GM19328 (cell line): ENCODE measurements around the gene SLFN5.
"Not testable (repeated sequence)": the region's sequence is repeated elsewhere in the genome, so short reads cannot be mapped to it uniquely, and the experiment has no call there.

Experiments used
- ATAC-seq: cut with Tn5 transposase; IDR thresholded peaks from one replicate; pipeline ENCODE4 v1.9.1; 2021; ENCODE audit warnings: mild to moderate bottlenecking, moderate library complexity; ENCODE audit not compliant: unreplicated experiment

SLFN5 gene

DNA sequence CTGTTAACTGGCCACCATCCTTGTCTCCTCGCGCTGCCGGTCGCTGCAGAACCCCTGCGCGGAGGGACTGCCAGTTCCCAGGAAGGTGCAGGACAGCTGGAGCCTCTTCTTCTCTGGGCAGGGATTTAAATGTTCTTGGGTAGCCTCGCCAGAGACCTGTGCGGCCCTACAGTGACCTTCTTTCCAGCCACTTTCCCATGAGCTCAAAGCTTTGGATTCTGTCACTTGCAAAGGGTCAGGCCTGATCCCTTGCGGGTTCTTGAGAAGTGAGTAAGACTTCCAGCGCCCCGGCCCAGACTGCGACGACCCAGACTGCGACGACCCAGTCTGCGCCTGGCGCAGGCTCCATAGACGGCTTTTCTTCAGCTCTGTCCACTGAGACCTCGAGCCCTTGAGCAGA is 1.4 kb upstream of the SLFN5 start:
- no peak for ATAC-seq

- ATAC-seq = peak; percentile 33
These were observed 591 bp upstream of the SLFN5 start for GRCh38 chr17:35242158-35242804.

DNA sequence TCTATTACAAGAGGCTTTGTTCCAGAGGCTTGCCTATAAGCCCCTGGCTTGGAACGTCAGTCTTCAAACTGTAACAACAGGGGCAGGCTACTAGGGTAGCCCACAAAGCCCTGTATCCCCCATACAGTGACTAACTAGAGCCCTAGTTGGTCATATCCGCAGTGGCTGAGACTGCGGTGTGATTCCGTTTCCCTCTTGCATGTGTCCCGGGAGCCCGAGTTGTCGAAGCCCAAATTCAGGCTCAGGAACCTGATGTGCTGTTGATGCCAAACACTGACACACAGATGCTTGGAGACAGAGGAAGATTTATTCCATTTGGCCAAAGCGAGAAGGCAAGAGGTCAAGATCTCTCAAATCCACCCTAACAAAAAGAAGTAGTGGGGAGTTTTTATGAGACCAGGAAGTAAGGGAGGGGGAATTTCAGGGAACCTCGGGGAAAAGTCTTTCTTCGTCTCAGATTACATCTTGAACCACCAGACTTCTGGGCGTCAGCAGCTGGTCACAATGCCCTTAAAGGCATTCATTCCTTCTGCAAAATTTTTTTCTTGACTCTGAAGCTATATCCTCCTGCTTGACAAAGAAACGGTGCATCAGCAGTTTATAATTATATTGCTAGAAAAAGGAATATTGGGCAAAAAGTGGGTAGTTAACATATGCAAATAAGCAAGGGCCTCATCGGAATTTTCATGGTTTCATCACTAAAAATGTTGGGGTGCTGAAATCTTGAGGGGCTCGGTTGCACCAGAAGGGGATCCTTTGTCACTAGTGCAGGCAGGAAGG is 879 bp downstream of the SLFN5 start:
- no peak for ATAC-seq

DNA sequence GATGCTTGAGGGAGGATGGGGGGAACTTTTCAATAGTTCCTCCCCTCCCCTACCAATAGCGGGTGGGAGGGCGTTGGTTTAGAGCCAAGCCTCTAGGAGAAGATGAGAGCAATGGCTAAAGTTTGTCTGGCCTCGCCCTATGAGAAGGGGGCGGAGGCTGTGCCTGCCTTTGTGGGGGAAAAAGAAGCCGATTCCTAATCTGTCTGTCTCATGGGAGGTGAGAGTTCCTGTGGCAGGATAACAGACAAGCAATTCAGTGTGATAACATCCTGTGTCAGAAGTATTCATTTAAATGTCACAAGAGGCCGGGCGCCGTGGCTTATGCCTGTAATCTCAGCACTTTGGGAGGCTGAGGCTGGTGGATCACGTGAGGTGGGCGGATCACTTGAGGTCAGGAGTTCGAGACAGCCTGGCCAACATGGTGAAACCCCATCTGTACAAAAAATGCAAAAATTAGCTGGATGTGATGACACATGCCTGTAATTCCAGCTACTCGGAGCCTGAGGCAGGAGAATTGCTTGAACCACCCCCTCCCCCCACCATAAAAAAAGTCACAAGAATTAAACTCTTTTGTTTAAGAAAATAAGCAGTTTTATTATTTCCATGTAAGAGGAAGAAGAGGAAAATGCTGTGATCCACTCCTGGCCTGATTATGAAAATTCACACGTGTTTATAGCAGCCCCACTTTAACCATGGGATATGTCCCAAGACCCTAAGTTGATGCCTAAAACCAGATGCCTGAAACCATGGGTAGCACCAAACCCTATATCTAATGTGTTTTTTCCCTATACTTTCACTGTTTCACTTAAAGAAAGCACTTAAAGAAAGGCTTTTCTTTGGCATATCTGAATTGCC is 1.7 kb downstream of the SLFN5 start:
- peak; percentile 41 for ATAC-seq

DNA sequence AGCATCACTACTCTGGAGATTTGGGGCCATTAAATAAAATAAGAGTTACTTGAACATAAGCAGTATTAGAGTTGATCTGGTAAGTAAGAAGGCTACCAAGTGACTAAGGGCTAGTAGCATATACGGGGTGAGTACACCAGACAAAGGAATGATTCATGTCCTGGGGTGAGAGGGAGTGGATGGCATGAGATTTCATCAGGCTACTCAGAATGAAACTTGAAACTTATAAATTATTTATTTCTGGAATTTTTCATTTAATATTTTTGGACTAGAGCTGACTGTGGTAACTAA is 2.3 kb downstream of the SLFN5 start:
- ATAC-seq = no peak

DNA sequence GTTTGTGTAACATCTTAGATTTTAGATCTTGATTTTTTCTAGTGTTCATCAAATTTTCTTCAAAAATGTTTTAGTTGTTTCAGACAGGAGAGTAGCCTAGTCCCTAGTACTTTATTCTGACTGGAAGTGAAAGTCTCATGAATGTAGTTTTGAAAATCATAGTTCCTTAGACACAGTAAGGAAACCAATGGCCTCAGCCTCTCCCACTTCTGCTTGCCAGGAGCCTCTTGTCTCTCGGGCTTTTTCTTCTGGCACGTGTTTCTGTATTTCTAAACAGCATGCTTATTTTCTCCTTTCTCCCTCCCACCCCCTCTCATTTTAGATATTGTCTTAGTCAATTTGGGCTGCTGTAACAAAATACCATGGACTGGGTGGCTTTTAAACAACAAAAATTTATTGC is 9.8 kb downstream of the SLFN5 start:
- no peak for ATAC-seq

DNA sequence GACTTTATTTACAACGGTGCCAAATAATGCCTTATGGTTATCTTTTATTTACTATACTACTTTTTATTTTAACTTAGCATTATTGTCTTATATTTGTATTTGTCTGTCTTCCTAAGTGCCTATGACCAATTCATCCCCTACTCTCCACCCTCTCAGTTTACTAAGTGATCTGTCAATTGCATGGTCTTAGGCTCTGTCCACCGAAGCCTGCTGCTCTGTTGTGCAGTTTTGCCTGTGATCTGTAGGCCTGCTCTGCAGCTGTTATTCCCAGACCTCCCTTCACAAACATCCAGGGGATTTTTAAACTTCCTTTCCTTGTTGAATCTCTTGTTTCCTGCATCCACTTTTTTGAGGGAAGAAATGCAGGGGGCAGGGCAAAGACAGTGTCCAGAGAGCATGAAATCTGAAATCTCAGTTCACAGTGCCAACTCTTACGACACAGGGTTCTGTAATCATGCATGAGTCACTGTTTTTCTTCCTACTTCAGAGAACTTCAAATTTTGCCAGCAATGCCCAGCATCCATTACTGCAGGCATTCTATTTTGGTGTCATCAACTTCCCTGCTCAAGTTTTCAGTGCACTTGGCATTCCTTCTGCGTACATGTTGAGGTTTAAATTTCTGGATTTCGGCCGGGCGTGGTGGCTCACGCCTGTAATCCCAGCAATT is 11.4 kb downstream of the SLFN5 start:
- no peak for ATAC-seq

DNA sequence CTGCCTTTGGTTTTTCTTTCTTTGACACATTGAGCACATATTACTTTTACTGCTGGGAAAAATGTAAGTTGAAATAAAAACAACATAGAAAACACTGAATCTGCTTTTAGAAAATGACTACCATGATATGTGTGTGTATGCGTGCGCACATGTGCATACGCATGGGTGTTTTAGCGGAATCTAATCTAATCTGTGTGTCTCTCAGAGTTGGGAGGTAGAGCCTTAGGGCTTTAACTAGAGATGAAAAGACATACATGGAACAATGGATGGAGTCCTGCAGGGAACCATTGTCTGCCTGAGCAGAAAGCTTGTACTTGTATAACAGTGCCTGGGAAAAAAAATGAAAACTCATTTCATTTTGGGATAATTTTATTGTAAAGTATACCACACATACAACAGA is 12.4 kb downstream of the SLFN5 start:
- no peak for ATAC-seq

GRCh38 chr17:35256629-35257028 is 13.8 kb downstream of the SLFN5 start:
- no peak for ATAC-seq

GRCh38 chr17:35257208-35257659 is 14.4 kb downstream of the SLFN5 start:
- ATAC-seq = no peak

GRCh38 chr17:35259001-35259400 is 16.1 kb downstream of the SLFN5 start:
- ATAC-seq = no peak

GRCh38 chr17:35265071-35265470 is 22.2 kb downstream of the SLFN5 start:
- ATAC-seq = no peak

DNA sequence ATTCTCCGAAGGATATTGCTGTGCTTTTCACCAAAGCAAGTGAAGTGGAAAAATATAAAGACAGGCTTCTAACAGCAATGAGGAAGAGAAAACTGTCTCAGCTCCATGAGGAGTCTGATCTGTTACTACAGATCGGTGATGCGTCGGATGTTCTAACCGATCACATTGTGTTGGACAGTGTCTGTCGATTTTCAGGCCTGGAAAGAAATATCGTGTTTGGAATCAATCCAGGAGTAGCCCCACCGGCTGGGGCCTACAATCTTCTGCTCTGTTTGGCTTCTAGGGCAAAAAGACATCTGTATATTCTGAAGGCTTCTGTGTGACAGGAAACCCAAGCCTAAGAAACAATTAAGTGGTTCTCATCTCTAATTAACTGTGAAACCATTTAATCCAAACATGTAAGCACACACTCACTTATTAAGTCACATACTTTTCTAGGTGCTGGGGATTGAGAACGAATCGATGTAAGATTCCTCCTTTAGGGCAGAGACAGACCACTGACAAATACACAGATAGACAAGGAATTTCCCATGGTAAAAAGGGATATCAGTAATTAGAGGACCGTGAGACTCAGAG is 22.8 kb downstream of the SLFN5 start:
- no peak for ATAC-seq

DNA sequence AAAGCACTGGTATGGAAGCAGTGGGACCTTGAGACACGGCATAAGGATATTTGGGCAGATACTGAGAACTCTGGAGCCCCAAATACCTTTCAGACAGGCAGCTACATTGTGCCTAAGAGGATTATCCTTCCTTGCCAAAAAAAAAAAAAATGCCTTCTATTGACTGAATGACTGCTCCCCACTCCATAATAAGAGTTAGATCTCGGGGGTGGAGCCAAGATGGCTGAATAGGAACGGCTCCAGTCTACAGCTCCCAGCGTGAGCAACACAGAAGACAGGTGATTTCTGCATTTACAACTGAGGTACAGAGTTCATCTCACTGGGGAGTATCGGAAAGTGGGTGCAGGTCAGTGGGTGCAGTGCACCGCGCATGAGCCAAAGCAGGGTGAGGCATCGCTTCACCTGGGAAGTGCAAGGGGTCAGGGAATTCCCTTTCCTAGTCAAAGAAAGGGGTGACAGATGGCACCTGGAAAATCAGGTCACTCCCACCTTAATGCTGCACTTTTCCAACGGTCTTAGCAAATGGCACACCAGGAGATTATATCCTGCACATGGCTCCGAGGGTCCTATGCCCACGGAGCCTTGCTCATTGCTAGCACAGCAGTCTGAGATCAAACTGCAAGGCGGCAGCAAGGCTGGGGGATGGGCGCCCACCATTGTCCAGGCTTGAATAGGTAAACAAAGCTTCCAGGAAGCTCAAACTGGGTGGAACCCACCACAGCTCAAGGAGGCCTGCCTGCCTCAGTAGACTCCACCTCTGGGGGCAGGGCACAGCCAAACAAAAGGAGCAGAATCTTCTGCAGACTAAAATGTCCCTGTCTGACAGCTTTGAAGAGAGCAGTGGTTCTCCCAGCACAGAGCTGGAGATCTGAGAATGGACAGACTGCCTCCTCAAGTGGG is 31.5 kb downstream of the SLFN5 start:
- not testable (repeated sequence) for ATAC-seq

GRCh38 chr17:35278454-35278853 is 35.6 kb downstream of the SLFN5 start:
- not testable (repeated sequence) for ATAC-seq

DNA sequence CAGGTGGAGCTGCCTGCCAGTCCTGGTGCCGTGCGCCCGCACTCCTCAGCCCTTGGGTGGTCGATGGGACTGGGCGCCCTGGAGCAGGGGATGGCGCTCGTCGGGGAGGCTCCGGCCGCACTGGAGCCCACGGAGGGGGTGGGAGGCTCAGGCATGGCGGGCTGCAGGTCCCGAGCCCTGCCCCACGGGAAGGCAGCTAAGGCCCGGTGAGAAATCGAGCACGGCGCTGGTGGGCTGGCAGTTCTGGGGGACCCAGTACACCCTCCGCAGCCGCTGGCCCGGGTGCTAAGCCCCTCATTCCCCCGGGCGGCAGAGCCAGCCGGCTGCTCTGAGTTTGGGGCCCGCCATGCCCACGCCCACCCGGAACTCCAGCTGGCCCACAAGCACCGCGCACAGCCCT is 36.0 kb downstream of the SLFN5 start:
- not testable (repeated sequence) for ATAC-seq

- ATAC-seq = no peak
These were observed 40.9 kb downstream of the SLFN5 start for GRCh38 chr17:35283767-35284166.

DNA sequence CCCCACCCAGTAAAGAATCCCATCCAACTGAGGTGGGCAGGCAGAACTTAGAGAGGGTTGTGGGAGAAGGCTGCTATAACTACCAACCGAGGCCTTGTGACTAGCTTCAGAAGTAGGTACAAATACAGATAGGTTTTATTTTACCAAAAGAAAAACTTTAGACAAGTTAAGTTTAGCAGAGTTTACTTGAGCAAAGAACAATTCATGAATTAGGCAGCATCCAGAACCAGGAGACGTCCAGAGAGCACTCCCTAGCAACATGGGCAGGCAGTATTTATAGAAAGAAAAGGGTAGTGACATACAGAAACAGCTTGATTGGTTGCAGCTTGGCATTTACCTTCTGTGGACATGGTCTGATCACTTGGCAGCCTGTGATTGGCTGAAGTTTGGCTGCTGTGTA is 42.1 kb downstream of the SLFN5 start:
- no peak for ATAC-seq

DNA sequence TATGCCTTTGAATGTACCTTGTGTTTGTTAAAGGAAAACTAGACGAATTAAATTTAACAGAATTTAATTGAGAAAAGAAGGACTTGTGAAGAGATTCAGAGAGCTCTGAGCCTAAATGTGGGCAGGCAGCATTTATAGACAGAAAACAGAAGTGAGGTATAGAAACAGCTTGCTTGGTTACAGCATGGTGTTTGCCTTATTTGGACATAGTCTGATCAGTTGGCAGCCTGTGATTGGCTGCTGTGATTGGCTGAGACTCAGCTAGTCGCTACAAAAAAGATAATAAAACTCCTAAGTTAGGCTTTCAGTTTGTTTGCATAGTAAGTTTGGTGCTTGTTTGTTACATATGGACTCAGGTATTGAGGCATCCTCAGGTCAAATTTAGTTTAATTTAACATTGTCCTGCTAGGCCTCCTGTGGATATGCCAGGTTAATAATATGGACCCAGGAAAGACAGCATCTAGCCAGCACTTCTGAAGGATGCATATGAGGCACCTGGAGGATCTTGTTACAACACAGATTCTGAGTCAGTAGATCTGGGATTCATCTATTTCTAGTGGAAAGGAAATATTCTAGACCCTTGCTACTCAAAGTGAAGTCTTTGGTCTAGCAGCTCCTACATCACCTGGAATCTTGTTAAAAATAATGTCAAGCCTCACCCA is 43.4 kb downstream of the SLFN5 start:
- no peak for ATAC-seq
